H1 (cell line): ENCODE measurements around the gene OTUB1. TPM values are rescaled to one million over a fixed set of nuclear protein-coding genes. Genes with fewer than 3 reads are reported as not detected.
A peak's percentile ranks its signal among the peaks of the same experiment; 100 is the strongest.

Experiments
- CTCF ChIA-PET: fragments of 300-600 bp; sonication (Branson Sonifier 250); formaldehyde crosslinking; loops from one replicate; lab custom pipeline; 2021; ENCODE audit not compliant: partially characterized antibody; lab: Charles Lee
- POLR2A ChIA-PET: fragments of 300-600 bp; sonication (Branson Sonifier 250); formaldehyde crosslinking; loops from one replicate; lab custom pipeline; 2021; ENCODE audit warnings: inconsistent platforms; ENCODE audit not compliant: partially characterized antibody; lab: Charles Lee
- DNase-seq, 2 experiments: peaks; one replicate each; pipeline versions ENCODE4 v3.0.0 to v3.0.0-alpha.2; 2010 to 2022; ENCODE audit warnings: low spot score in 2 of 2, low read depth in 1 of 2, mixed read lengths in 1 of 2
- FAIRE-seq: peaks from 2 replicates; lab custom pipeline; 2011; peaks lifted over from hg19 to GRCh38; lab: Jason Lieb, UNC
- H2AFZ ChIP-seq: 2 replicates; pipeline ENCODE4 v1.8.1; 2012; ENCODE audit warnings: low read length, inconsistent platforms
- H2AK5ac ChIP-seq: 2 replicates; pipeline ENCODE4 v1.6.1; 2013; ENCODE audit warnings: low read depth, low read length
- H2BK120ac ChIP-seq: replicated peaks from 2 replicates; pipeline ENCODE3; 2013; ENCODE audit warnings: low read depth, low read length, inconsistent platforms
- H2BK12ac ChIP-seq: 2 replicates; pipeline ENCODE4 v1.6.1; 2013; ENCODE audit warnings: low read depth, low read length
- H2BK15ac ChIP-seq: 2 replicates; pipeline ENCODE4 v1.6.1; 2013; ENCODE audit warnings: low read length
- H2BK20ac ChIP-seq: 2 replicates; pipeline ENCODE4 v1.6.1; 2013; ENCODE audit warnings: low read length
- H2BK5ac ChIP-seq: 2 replicates; pipeline ENCODE4 v1.6.1; 2013; ENCODE audit warnings: low read depth, low read length
- H3K14ac ChIP-seq: 2 replicates; pipeline ENCODE4 v1.6.1; 2013; ENCODE audit warnings: inconsistent platforms; ENCODE audit not compliant: insufficient read length
- H3K18ac ChIP-seq: 2 replicates; pipeline ENCODE4 v1.6.1; 2013; ENCODE audit warnings: low read length; ENCODE audit errors: extremely low read depth
- H3K23ac ChIP-seq: 2 replicates; pipeline ENCODE4 v1.6.1; 2013; ENCODE audit warnings: inconsistent platforms; ENCODE audit not compliant: insufficient read length
- H3K23me2 ChIP-seq: 2 replicates; pipeline ENCODE4 v1.6.1; 2013; ENCODE audit warnings: low read depth, low read length
- H3K27ac ChIP-seq: 2 replicates; pipeline ENCODE4 v1.6.1; 2011; ENCODE audit warnings: low read depth, low read length, inconsistent platforms
- H3K27me3 ChIP-seq, 4 experiments: replicated peaks in 1 of 4; 1 replicate in 1 of 4; 2 replicates in 3 of 4; pipeline versions ENCODE4 v1.6.1 to v1.8.1; 2011 to 2013; ENCODE audit warnings: low read length in 3 of 4, mild to moderate bottlenecking in 3 of 4, inconsistent platforms in 2 of 4, mixed read lengths in 2 of 4, moderate library complexity in 1 of 4; ENCODE audit not compliant: control insufficient read depth in 3 of 4, insufficient read depth in 3 of 4; ENCODE audit errors: extremely low read depth in 1 of 4
- H3K36me3 ChIP-seq, 4 experiments: 2 replicates each; pipeline versions ENCODE4 v1.6.1 to v1.8.1; 2011 to 2013; ENCODE audit warnings: mild to moderate bottlenecking in 4 of 4, low read length in 3 of 4, moderate library complexity in 2 of 4, control low read depth in 1 of 4, inconsistent platforms in 1 of 4; ENCODE audit not compliant: insufficient read depth in 4 of 4, control insufficient read depth in 2 of 4
- H3K4ac ChIP-seq: replicated peaks from 2 replicates; pipeline ENCODE3; 2013; ENCODE audit warnings: low read length, low read depth, mixed read lengths, inconsistent platforms; ENCODE audit not compliant: insufficient read length
- H3K4me1 ChIP-seq, 4 experiments: replicated peaks in 1 of 4; 1 replicate in 1 of 4; 2 replicates in 3 of 4; pipeline versions ENCODE4 v1.6.1 to v1.8.1; 2011 to 2013; ENCODE audit warnings: low read length in 3 of 4, inconsistent platforms in 2 of 4, mixed read lengths in 1 of 4; ENCODE audit not compliant: insufficient read depth in 4 of 4, control insufficient read depth in 3 of 4
- H3K4me2 ChIP-seq, 2 experiments: 2 replicates each; pipeline versions ENCODE4 v1.6.1 to v1.8.1; 2011 to 2013; ENCODE audit warnings: low read depth in 2 of 2, low read length in 2 of 2, control low read depth in 1 of 2, inconsistent platforms in 1 of 2, mild to moderate bottlenecking in 1 of 2; ENCODE audit not compliant: insufficient read depth in 1 of 2
- H3K4me3 ChIP-seq, 4 experiments: fragments of 200-600, 300-600 bp in 1 of 4; sonication (generic), shearing (Covaris generic), sonication (Bioruptor Twin) in 1 of 4; 2 replicates each; pipeline versions ENCODE4 v1.5.1 to v1.8.1; 2011 to 2016; ENCODE audit warnings: low read length in 4 of 4, low read depth in 3 of 4, control low read depth in 2 of 4, inconsistent platforms in 2 of 4, mild to moderate bottlenecking in 2 of 4, mixed read lengths in 1 of 4, moderate library complexity in 1 of 4; ENCODE audit not compliant: insufficient read depth in 2 of 4; ENCODE audit errors: extremely low read depth in 1 of 4
- H3K56ac ChIP-seq: replicated peaks from 2 replicates; pipeline ENCODE3; 2013; ENCODE audit warnings: low read depth, mild to moderate bottlenecking, mixed read lengths, low read length, inconsistent platforms; ENCODE audit not compliant: insufficient read length
- H3K79me1 ChIP-seq: 2 replicates; pipeline ENCODE4 v1.6.1; 2013; ENCODE audit warnings: low read depth, low read length, control low read depth
- H3K79me2 ChIP-seq, 2 experiments: 2 replicates each; pipeline versions ENCODE4 v1.6.1 to v1.8.1; 2012 to 2013; ENCODE audit warnings: low read length in 2 of 2, mild to moderate bottlenecking in 2 of 2, inconsistent platforms in 1 of 2; ENCODE audit not compliant: insufficient read depth in 2 of 2, control insufficient read depth in 1 of 2
- H3K9ac ChIP-seq, 4 experiments: replicated peaks in 1 of 4; 1 replicate in 1 of 4; 2 replicates in 3 of 4; pipeline versions ENCODE4 v1.6.1 to v1.8.1; 2011 to 2013; ENCODE audit warnings: low read depth in 3 of 4, low read length in 3 of 4, control low read depth in 2 of 4, mild to moderate bottlenecking in 2 of 4, moderate library complexity in 2 of 4, inconsistent platforms in 1 of 4; ENCODE audit errors: extremely low read depth in 1 of 4
- H3K9me3 ChIP-seq, 2 experiments: 2 replicates each; pipeline versions ENCODE4 v1.6.1 to v1.8.1; 2012 to 2013; ENCODE audit warnings: mild to moderate bottlenecking in 2 of 2, moderate library complexity in 2 of 2, control low read depth in 1 of 2, inconsistent platforms in 1 of 2, low read depth in 1 of 2, low read length in 1 of 2, mixed read lengths in 1 of 2; ENCODE audit not compliant: insufficient read depth in 2 of 2
- H4K20me1 ChIP-seq, 2 experiments: replicated peaks in 1 of 2; 2 replicates each; pipeline versions ENCODE3 to v1.8.1; 2011 to 2013; ENCODE audit warnings: inconsistent platforms in 2 of 2, low read length in 2 of 2, mild to moderate bottlenecking in 1 of 2; ENCODE audit not compliant: insufficient read depth in 2 of 2, control insufficient read depth in 1 of 2
- H4K5ac ChIP-seq: 2 replicates; pipeline ENCODE4 v1.6.1; 2013; ENCODE audit warnings: low read length, low read depth, mixed read lengths, inconsistent platforms; ENCODE audit not compliant: insufficient read length
- H4K8ac ChIP-seq: 2 replicates; pipeline ENCODE4 v1.8.0; 2013; ENCODE audit warnings: mild to moderate bottlenecking, moderate library complexity, low read length, inconsistent platforms; ENCODE audit not compliant: insufficient read depth; ENCODE audit errors: extremely low read depth
- H4K91ac ChIP-seq: replicated peaks from 2 replicates; pipeline ENCODE3; 2013; ENCODE audit warnings: low read length, mixed read lengths, inconsistent platforms; ENCODE audit not compliant: insufficient read length
- ASH2L ChIP-seq: fragments of 200-600, 300-600 bp; sonication (generic); IDR thresholded peaks from one replicate; pipeline ENCODE4 v1.7.1; 2017; ENCODE audit warnings: low read length
- BCL11A ChIP-seq, 2 experiments: IDR thresholded peaks; one replicate each; pipeline ENCODE4 v1.6.1; 2011; ENCODE audit warnings: low read depth in 2 of 2, low read length in 2 of 2, mild to moderate bottlenecking in 2 of 2
- CBX5 ChIP-seq: fragments of 300-800, 300-1000 bp; sonication (generic); IDR thresholded peaks from 2 replicates; pipeline ENCODE4 v1.7.1; 2016; ENCODE audit warnings: antibody characterized with exemption, low read length, low read depth
- CHD1 ChIP-seq: IDR thresholded peaks from 2 replicates; pipeline ENCODE4 v1.6.1; 2012; ENCODE audit warnings: low read depth, low read length, improper control_type of control experiment
- CTBP2 ChIP-seq: IDR thresholded peaks from 2 replicates; pipeline ENCODE4 v1.7.0; 2011; ENCODE audit warnings: borderline replicate concordance, mild to moderate bottlenecking, moderate library complexity, mixed read lengths, low read length; ENCODE audit not compliant: insufficient read depth, insufficient read length
- E2F6 ChIP-seq: IDR thresholded peaks from 2 replicates; pipeline ENCODE4 v1.6.1; 2012; ENCODE audit warnings: inconsistent platforms
- EZH2 ChIP-seq: fragments of 200-600 bp; sonication (generic); IDR thresholded peaks from 2 replicates; pipeline ENCODE4 v1.7.1; 2012; ENCODE audit warnings: low read depth, mild to moderate bottlenecking, moderate library complexity, low read length, inconsistent platforms; ENCODE audit not compliant: severe bottlenecking
- GABPA ChIP-seq: IDR thresholded peaks from 2 replicates; pipeline ENCODE4 v1.6.1; 2011; ENCODE audit warnings: mild to moderate bottlenecking, low read length, moderate library complexity, borderline replicate concordance; ENCODE audit not compliant: insufficient read depth
- HDAC2 ChIP-seq, 2 experiments: fragments of 300-600 bp in 1 of 2; sonication (generic) in 1 of 2; IDR thresholded peaks; 2 replicates each; pipeline ENCODE4 v1.6.1; 2011 to 2012; ENCODE audit warnings: low read depth in 2 of 2, low read length in 2 of 2, mild to moderate bottlenecking in 2 of 2, moderate library complexity in 2 of 2, borderline replicate concordance in 1 of 2, inconsistent platforms in 1 of 2
- KDM5A ChIP-seq: fragments of 200-600 bp; IDR thresholded peaks from 2 replicates; pipeline ENCODE4 v1.7.1; 2012; ENCODE audit warnings: mild to moderate bottlenecking, low read length, inconsistent platforms, mixed read lengths
- NANOG ChIP-seq: IDR thresholded peaks from 2 replicates; pipeline ENCODE4 v1.6.1; 2011; ENCODE audit warnings: low read length, low read depth, mild to moderate bottlenecking, inconsistent platforms; ENCODE audit not compliant: insufficient read depth, poor library complexity, severe bottlenecking
- POU5F1 ChIP-seq: IDR thresholded peaks from 2 replicates; pipeline ENCODE4 v1.6.1; 2011; ENCODE audit warnings: low read depth, mild to moderate bottlenecking, low read length, moderate library complexity
- WGBS, 2 experiments: shearing (Covaris generic) in 1 of 2; methylation state at CpG; one replicate each; pipeline versions ENCODE4 v1.1.6 to v1.1.7; 2013 to 2015; ENCODE audit warnings: low lambda C conversion rate in 2 of 2, mixed read lengths in 2 of 2, inconsistent platforms in 1 of 2, low coverage in 1 of 2, missing lambda C conversion rate in 1 of 2; ENCODE audit not compliant: insufficient replicate concordance in 2 of 2, insufficient coverage in 1 of 2, insufficient read length in 1 of 2; ENCODE audit errors: extremely low coverage in 1 of 2, missing lambda C conversion rate in 1 of 2; 5-methylcytosine and 5-hydroxymethylcytosine counted together
- polyA plus RNA-seq, 7 experiments: library from polyadenylated mRNA; depleted of rRNA in 3 of 7; stranded (reverse) in 5 of 7; unstranded in 2 of 7; fragments of >200 nt in 5 of 7; fragments of 200-250 nt in 2 of 7; gene quantifications; 1 replicate in 5 of 7; 2 replicates in 1 of 7; 4 replicates in 1 of 7; pipeline versions ENCODE4 v1.2.1 to v1.2.3, GENCODE V29; 2011 to 2013; ENCODE audit warnings: missing spikeins in 2 of 7, mixed read lengths in 2 of 7
- total RNA-seq: library from RNA; stranded (reverse); fragmentation: NEBNext Ultra II Directional; extraction: Animal tissue kit (Norgen Biotek cat#: 25700); gene quantifications from 2 replicates; pipeline ENCODE4 v1.2.1, GENCODE V29; 2021

Gene OTUB1
- total and polyA plus RNA-seq, 2 of the 8 experiments (the other 6 are each of a cell fraction or from before 2014, with no cell fraction given): 110 to 274 TPM

- H3K79me2 ChIP-seq: peaks cover 4 to 52% of the 10 kb centered on the region in 2 experiments
- no peak overlapping the region for H3K23ac ChIP-seq
- H3K27ac ChIP-seq: no peak overlapping the region
- no peak overlapping the region for H4K91ac ChIP-seq
- 0 out of 2 replicates have a peak overlapping the region, but pooled peaks have one; percentile 50 for H2BK12ac ChIP-seq
- H2BK15ac ChIP-seq: no peak overlapping the region
- no peak overlapping the region for H3K56ac ChIP-seq
- H2BK5ac ChIP-seq: no peak overlapping the region
- H4K20me1 ChIP-seq: peaks cover 8 to 15% of the 10 kb centered on the region in 2 experiments
- no peak overlapping the region for H3K4ac ChIP-seq
- no peak overlapping the region for H3K4me3 ChIP-seq
- no peaks in the 10 kb centered on the region; a peak in 2 of 7 replicates for H3K4me1 ChIP-seq
- H3K79me1 ChIP-seq: peaks cover 3% of the 10 kb centered on the region; the same call in 1 of the 2 replicates
- POLR2A ChIA-PET: interaction anchor here (0.9 to 2.5 kb wide), 4 partner anchors 23 to 178 kb away, joined by 3 to 9 read pairs (median 4); partner anchors contain the start of gene ZFTA
- no peak overlapping the region for H3K14ac ChIP-seq
- 84% methylated on average over 3 of the region's 3 CpGs; no CpG with 5 or more reads in 1 of the 2 experiments for WGBS, 2 experiments
- no peaks in the 10 kb centered on the region for H3K9me3 ChIP-seq
- no peak overlapping the region for H3K4me2 ChIP-seq
- no peak overlapping the region for H2AFZ ChIP-seq
- H3K9ac ChIP-seq: no peak overlapping the region
- H3K36me3 ChIP-seq: peaks cover 6 to 14% (median 10%) of the 10 kb centered on the region in 4 experiments; a peak in 6 of 8 replicates
- no peak for FAIRE-seq
- no peak for DNase-seq
- no peak overlapping the region for H2BK120ac ChIP-seq
- CTCF ChIA-PET: interaction anchor here (0.6 to 6.3 kb wide), 8 partner anchors 8 to 206 kb away, joined by 3 to 51 read pairs (median 3); partner anchors contain the start of gene RCOR2
- H3K27me3 ChIP-seq: no peaks in the 10 kb centered on the region
- H4K5ac ChIP-seq: no peak overlapping the region
- H3K18ac ChIP-seq: no peak overlapping the region
- H2BK20ac ChIP-seq: no peak overlapping the region
- H2AK5ac ChIP-seq: no peak overlapping the region
- peaks cover 12% of the 10 kb centered on the region for H3K23me2 ChIP-seq
- H4K8ac ChIP-seq: no peak overlapping the region
- TF ChIP-seq KDM5A (no peak), GABPA (no peak), ASH2L (no peak), CBX5 (no peak), HDAC2 (IDR thresholded peaks at IDR 0.05; ENCODE audit: borderline replicate concordance in 1 of 2, low read depth in 2 of 2, low read length in 2 of 2) (no peak), NANOG (no peak), EZH2 (no peak), E2F6 (no peak), CHD1 (no peak), BCL11A (IDR thresholded peaks at IDR 0.05; ENCODE audit: low read depth in 2 of 2, low read length in 2 of 2) (no peak), CTBP2 (no peak), POU5F1 (no peak)
These were observed 43.4 kb upstream of the OTUB1 start for GRCh38 chr11:63942803-63943202.
